PC-3 (cell line): ENCODE data around the gene UAP1L1.

Experiments
- EZH2 ChIP-seq: fragments of 300-600 bp; sonication (generic); IDR thresholded peaks from one replicate; pipeline ENCODE4 v1.6.1; 2017; ENCODE audit warnings: antibody characterized with exemption, mild to moderate bottlenecking, low read length; ENCODE audit not compliant: unreplicated experiment
- TF ChIP-seq, protein P1 (sequence below): fragments of 300-600 bp; sonication (generic); conservative IDR thresholded peaks from 2 replicates; pipeline ENCODE4 v1.5.1; 2017; ENCODE audit warnings: antibody characterized with exemption, low read depth, mild to moderate bottlenecking, low read length

DNA sequence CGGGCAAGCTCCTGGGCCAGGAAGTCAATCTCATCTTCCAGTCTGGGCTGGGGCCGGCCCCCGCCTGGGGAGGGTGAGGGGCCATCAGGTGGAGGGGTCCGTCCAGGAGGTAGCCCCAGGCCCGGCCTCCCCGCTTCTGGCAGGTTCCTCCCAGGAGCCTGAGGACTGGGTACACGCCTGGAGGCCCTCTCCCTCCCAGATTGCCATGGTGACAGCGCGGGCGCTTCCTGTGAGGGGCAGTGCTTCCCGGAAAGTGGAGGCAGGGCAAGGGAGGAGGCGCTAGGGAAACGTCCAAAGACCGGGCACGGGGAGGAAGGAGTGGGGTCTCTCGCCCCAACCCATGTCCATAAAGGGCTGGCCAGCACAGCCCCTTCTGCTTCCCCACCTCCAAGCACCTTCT, 36.2 kb upstream of the UAP1L1 start:
- TF ChIP-seq, protein P1, sequence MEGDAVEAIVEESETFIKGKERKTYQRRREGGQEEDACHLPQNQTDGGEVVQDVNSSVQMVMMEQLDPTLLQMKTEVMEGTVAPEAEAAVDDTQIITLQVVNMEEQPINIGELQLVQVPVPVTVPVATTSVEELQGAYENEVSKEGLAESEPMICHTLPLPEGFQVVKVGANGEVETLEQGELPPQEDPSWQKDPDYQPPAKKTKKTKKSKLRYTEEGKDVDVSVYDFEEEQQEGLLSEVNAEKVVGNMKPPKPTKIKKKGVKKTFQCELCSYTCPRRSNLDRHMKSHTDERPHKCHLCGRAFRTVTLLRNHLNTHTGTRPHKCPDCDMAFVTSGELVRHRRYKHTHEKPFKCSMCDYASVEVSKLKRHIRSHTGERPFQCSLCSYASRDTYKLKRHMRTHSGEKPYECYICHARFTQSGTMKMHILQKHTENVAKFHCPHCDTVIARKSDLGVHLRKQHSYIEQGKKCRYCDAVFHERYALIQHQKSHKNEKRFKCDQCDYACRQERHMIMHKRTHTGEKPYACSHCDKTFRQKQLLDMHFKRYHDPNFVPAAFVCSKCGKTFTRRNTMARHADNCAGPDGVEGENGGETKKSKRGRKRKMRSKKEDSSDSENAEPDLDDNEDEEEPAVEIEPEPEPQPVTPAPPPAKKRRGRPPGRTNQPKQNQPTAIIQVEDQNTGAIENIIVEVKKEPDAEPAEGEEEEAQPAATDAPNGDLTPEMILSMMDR = no peak
- no peak for TF ChIP-seq EZH2
